Measurements from ENCODE around the gene MALL. TPM values are rescaled to one million over a fixed set of nuclear protein-coding genes. Genes with fewer than 3 reads are reported as not detected.
"Not testable (repeated sequence)": the region's sequence is repeated elsewhere in the genome, so short reads cannot be mapped to it uniquely, and the experiment has no call there.

MALL gene
- total RNA-seq, 1 donor from 2014 or later, result 0.49 TPM

DNA sequence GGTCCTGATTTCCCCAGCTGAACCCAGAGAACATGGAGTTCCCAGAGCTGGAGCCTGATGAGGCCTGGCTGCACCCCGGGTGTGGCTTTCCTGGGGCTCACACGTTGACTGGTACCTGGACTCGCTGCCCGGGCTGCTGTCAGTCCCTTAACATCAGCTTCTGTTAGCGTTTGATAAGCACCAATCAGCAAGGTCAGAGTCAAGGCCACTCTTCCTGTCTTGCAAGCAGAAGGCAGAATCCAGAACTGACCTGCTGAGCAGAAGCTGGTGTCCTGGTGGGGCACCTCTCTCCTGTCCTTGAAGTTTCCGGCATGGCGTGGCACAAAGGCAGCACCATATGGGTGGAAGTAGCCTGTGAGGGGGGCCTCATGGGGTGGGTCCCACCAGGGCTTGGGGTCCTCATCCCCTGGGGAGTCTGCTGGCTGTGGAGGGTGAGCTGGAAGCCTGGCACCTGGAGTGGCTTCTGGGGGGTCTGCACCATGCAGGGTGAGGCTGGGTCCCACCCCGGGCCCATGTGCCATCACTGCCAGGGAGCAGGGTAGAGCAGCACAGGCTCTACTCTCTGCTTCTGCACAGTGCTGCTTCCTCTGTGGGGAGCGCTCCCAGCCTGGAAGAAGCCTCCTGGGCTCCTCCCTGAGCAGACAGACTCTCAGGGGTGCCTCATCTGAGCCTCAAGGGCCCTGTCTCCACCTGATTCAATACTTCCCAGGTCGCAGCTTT lies 73.5 kb downstream of the MALL start:
- H3K27me3 Mint-ChIP-seq (ENCODE audit: unreplicated experiment); H3K9me3 Mint-ChIP-seq (ENCODE audit: unreplicated experiment); H3K36me3 Mint-ChIP-seq (ENCODE audit: unreplicated experiment); DNase-seq; H3K27ac Mint-ChIP-seq (ENCODE audit: unreplicated experiment); H3K4me1 Mint-ChIP-seq (ENCODE audit: low read depth, unreplicated experiment); H3K4me3 Mint-ChIP-seq (ENCODE audit: unreplicated experiment): not testable (repeated sequence)

DNA sequence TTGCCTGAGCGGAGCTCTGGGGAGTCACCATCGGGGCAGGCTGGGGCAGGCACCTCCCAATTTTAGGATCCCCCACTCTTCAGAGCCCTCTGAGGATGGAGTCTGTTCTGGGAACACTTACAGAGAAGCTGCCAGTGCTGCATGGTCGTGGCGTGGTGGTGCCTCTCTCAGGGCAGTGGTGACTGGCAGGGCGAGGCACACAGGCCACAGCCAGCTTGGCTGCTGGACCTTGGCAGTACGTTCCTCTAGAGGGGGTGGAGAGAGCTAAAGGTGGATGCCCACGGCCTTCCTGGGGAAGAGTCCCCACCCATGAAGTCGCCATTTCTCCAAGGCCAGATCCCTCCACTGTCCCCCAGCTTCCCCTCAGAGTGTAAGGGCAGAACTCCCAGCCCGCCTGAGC lies 78.3 kb downstream of the MALL start:
- DNase-seq, result not testable (repeated sequence)

DNA sequence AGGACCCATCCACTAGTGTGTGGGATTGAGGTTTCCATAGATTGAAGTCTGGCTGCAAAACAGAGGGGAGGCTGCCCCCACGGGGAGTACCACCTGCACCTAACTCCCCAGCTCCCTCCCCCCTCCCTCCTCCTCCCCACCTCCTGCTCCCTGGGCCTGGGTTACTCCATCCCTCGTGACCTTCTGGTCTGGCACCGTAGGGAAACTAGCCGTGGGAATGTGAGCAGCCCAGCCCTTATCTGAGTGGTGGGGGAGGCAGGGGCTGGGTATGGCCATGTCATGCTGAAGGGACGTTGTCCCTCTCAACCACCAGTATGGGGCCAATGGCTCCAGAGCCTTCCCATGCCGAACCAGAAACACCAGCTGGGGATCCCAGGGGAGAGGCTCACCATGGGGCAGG lies 80.2 kb downstream of the MALL start:
- H3K9me3 Mint-ChIP-seq (ENCODE audit: unreplicated experiment); H3K27me3 Mint-ChIP-seq (ENCODE audit: unreplicated experiment); H3K4me1 Mint-ChIP-seq (ENCODE audit: low read depth, unreplicated experiment); H3K4me3 Mint-ChIP-seq (ENCODE audit: unreplicated experiment); H3K27ac Mint-ChIP-seq (ENCODE audit: unreplicated experiment); H3K36me3 Mint-ChIP-seq (ENCODE audit: unreplicated experiment); DNase-seq: not testable (repeated sequence)

More for the DNA sequence above, 78.3 kb downstream of the MALL start:
- not testable (repeated sequence) for H3K27ac Mint-ChIP-seq (ENCODE audit: unreplicated experiment); H3K4me1 Mint-ChIP-seq (ENCODE audit: low read depth, unreplicated experiment); H3K9me3 Mint-ChIP-seq (ENCODE audit: unreplicated experiment); H3K36me3 Mint-ChIP-seq (ENCODE audit: unreplicated experiment); H3K4me3 Mint-ChIP-seq (ENCODE audit: unreplicated experiment); H3K27me3 Mint-ChIP-seq (ENCODE audit: unreplicated experiment)

DNA sequence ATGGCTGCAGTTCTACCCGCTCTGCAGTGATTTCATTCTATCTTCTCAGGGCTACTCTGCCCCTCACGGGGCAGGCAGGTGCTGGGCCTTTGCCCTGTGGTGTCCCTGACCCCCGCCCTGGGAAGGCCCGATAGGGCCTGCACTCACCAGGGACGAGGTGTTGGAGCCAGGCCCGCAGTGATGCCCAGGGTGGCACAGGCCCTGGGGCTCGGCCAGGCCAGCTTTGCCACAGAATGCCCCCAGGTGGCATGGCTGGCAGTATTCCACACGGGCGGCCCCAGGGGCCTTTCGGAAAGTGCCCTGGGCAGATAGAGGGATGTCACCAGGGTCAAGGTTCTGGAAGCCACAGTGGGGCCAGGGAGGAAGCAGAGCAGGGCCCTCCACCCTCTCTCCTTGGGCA lies 80.7 kb downstream of the MALL start:
- not testable (repeated sequence) for DNase-seq; H3K36me3 Mint-ChIP-seq (ENCODE audit: unreplicated experiment); H3K9me3 Mint-ChIP-seq (ENCODE audit: unreplicated experiment); H3K4me1 Mint-ChIP-seq (ENCODE audit: low read depth, unreplicated experiment); H3K27me3 Mint-ChIP-seq (ENCODE audit: unreplicated experiment); H3K4me3 Mint-ChIP-seq (ENCODE audit: unreplicated experiment); H3K27ac Mint-ChIP-seq (ENCODE audit: unreplicated experiment)

Small RNA genes lying within 50 kb of the gene (microRNA-seq; reads per million reads assigned to microRNA genes)
- not detected for gene MIR4267 (ENCODE audit: unreplicated experiment)
- not detected for gene MIR4436B1 (ENCODE audit: unreplicated experiment)

Other genes with a start within 250 kb of the MALL start
- 0.98 TPM for gene LIMS3, start 217.1 kb downstream of the MALL start, total RNA-seq (ENCODE audit: unreplicated experiment)
- 2.5 TPM for gene NPHP1, start 89.2 kb upstream of the MALL start, total RNA-seq (ENCODE audit: unreplicated experiment)
- gene MTLN, start 96.7 kb upstream of the MALL start, total RNA-seq (ENCODE audit: unreplicated experiment), result 16.8 TPM